HUES6 (cell line): ENCODE measurements around the gene ADGRG2.
"Not testable (repeated sequence)": the region's sequence is repeated elsewhere in the genome, so short reads cannot be mapped to it uniquely, and the experiment has no call there.

Experiments used
- H3K27ac ChIP-seq: 2 replicates; pipeline ENCODE4 v1.7.0; 2013; ENCODE audit warnings: low read depth, mild to moderate bottlenecking, low read length, inconsistent platforms
- H3K27me3 ChIP-seq: 2 replicates; pipeline ENCODE4 v1.6.1; 2013; ENCODE audit warnings: low read length; ENCODE audit not compliant: control insufficient read depth, insufficient read depth
- H3K36me3 ChIP-seq: 2 replicates; pipeline ENCODE4 v1.6.1; 2013; ENCODE audit warnings: low read length; ENCODE audit not compliant: control insufficient read depth, insufficient read depth
- H3K4me1 ChIP-seq: 2 replicates; pipeline ENCODE4 v1.6.1; 2013; ENCODE audit warnings: low read length; ENCODE audit not compliant: control insufficient read depth, insufficient read depth
- H3K4me3 ChIP-seq: 2 replicates; pipeline ENCODE4 v1.5.1; 2013; ENCODE audit warnings: low read depth, low read length
- H3K9ac ChIP-seq: one replicate; pipeline ENCODE4 v1.6.1; 2013; ENCODE audit warnings: mild to moderate bottlenecking, low read length
- H3K9me3 ChIP-seq: 2 replicates; pipeline ENCODE4 v1.6.1; 2013; ENCODE audit warnings: low read depth, low read length; ENCODE audit not compliant: control insufficient read depth, insufficient read depth

ADGRG2 gene

GRCh38 chrX:19085666-19086065 is 36.6 kb downstream of the ADGRG2 start:
- Histone ChIP-seq H3K27ac (no peak overlapping the region), H3K36me3 (no peaks in the 10 kb centered on the region), H3K4me1 (no peaks in the 10 kb centered on the region), H3K27me3 (no peaks in the 10 kb centered on the region), H3K4me3 (no peak overlapping the region), H3K9ac (no peak overlapping the region), H3K9me3 (peaks cover 27% of the 10 kb centered on the region)

- Histone ChIP-seq H3K27me3 (no peaks in the 10 kb centered on the region), H3K36me3 (no peaks in the 10 kb centered on the region)
Observed at GRCh38 chrX:19075754-19076153, 46.5 kb downstream of the ADGRG2 start.

GRCh38 chrX:19072372-19072771 is 49.9 kb downstream of the ADGRG2 start:
- Histone ChIP-seq H3K36me3 (no peaks in the 10 kb centered on the region), H3K9me3 (no peaks in the 10 kb centered on the region), H3K4me3 (no peak overlapping the region), H3K4me1 (peaks cover 2% of the 10 kb centered on the region; the same call in 1 of the 2 replicates), H3K9ac (no peak overlapping the region), H3K27me3 (no peaks in the 10 kb centered on the region), H3K27ac (no peak overlapping the region)

More at GRCh38 chrX:19075754-19076153, 46.5 kb downstream of the ADGRG2 start:
- H3K4me1 ChIP-seq, result no peaks in the 10 kb centered on the region
- no peak overlapping the region for H3K4me3 ChIP-seq
- H3K27ac ChIP-seq, result no peak overlapping the region
- H3K9me3 ChIP-seq, result no peaks in the 10 kb centered on the region
- H3K9ac ChIP-seq, result no peak overlapping the region

- H3K9me3 ChIP-seq, result no peaks in the 10 kb centered on the region
- no peak overlapping the region for H3K4me3 ChIP-seq
- no peak overlapping the region for H3K27ac ChIP-seq
- H3K4me1 ChIP-seq, result peaks cover 2% of the 10 kb centered on the region; the same call in 1 of the 2 replicates
- no peak overlapping the region for H3K9ac ChIP-seq
- H3K27me3 ChIP-seq, result no peaks in the 10 kb centered on the region
- H3K36me3 ChIP-seq, result no peaks in the 10 kb centered on the region
Observed at GRCh38 chrX:19070555-19070994, 51.7 kb downstream of the ADGRG2 start.

- H3K4me3 ChIP-seq, H3K9ac ChIP-seq, H3K9me3 ChIP-seq, H3K36me3 ChIP-seq, H3K4me1 ChIP-seq, H3K27ac ChIP-seq, H3K27me3 ChIP-seq: not testable (repeated sequence)
Observed at GRCh38 chrX:19066987-19067386, 55.3 kb downstream of the ADGRG2 start.

- Histone ChIP-seq H3K9ac (no peak overlapping the region), H3K27me3 (no peaks in the 10 kb centered on the region), H3K36me3 (no peaks in the 10 kb centered on the region), H3K4me3 (no peak overlapping the region), H3K4me1 (peaks cover 2% of the 10 kb centered on the region; the same call in 1 of the 2 replicates), H3K27ac (no peak overlapping the region), H3K9me3 (no peaks in the 10 kb centered on the region; the same call in 1 of the 2 replicates)
Observed at GRCh38 chrX:19065535-19065934, 56.7 kb downstream of the ADGRG2 start.

- Histone ChIP-seq H3K36me3 (no peaks in the 10 kb centered on the region), H3K27me3 (no peaks in the 10 kb centered on the region), H3K9ac (no peak overlapping the region), H3K27ac (no peak overlapping the region), H3K4me3 (no peak overlapping the region), H3K9me3 (no peaks in the 10 kb centered on the region; the same call in 1 of the 2 replicates), H3K4me1 (peaks cover 2% of the 10 kb centered on the region; the same call in 1 of the 2 replicates)
Observed at GRCh38 chrX:19064175-19064574, 58.1 kb downstream of the ADGRG2 start.

- Histone ChIP-seq H3K36me3 (no peaks in the 10 kb centered on the region), H3K27me3 (no peaks in the 10 kb centered on the region), H3K27ac (no peak overlapping the region), H3K4me3 (no peak overlapping the region), H3K4me1 (peaks cover 2% of the 10 kb centered on the region; the same call in 1 of the 2 replicates), H3K9me3 (no peaks in the 10 kb centered on the region; the same call in 1 of the 2 replicates), H3K9ac (no peak overlapping the region)
Observed at GRCh38 chrX:19063030-19063429, 59.2 kb downstream of the ADGRG2 start.

GRCh38 chrX:19059067-19059466 is 63.2 kb downstream of the ADGRG2 start:
- Histone ChIP-seq H3K27ac (no peak overlapping the region), H3K36me3 (no peaks in the 10 kb centered on the region), H3K27me3 (no peaks in the 10 kb centered on the region), H3K4me3 (no peak overlapping the region), H3K4me1 (no peaks in the 10 kb centered on the region), H3K9me3 (no peaks in the 10 kb centered on the region; the same call in 1 of the 2 replicates), H3K9ac (no peak overlapping the region)

GRCh38 chrX:19057856-19058255 is 64.4 kb downstream of the ADGRG2 start:
- H3K9ac ChIP-seq, result no peak overlapping the region
- H3K27me3 ChIP-seq, result no peaks in the 10 kb centered on the region
- H3K36me3 ChIP-seq, result no peaks in the 10 kb centered on the region
- no peaks in the 10 kb centered on the region for H3K9me3 ChIP-seq
- no peaks in the 10 kb centered on the region for H3K4me1 ChIP-seq
- H3K27ac ChIP-seq, result no peak overlapping the region
- no peak overlapping the region for H3K4me3 ChIP-seq

GRCh38 chrX:19049110-19049509 is 73.2 kb downstream of the ADGRG2 start:
- Histone ChIP-seq H3K36me3 (no peaks in the 10 kb centered on the region), H3K4me1 (no peaks in the 10 kb centered on the region), H3K9me3 (no peaks in the 10 kb centered on the region), H3K27me3 (no peaks in the 10 kb centered on the region), H3K4me3 (no peak overlapping the region), H3K9ac (no peak overlapping the region), H3K27ac (no peak overlapping the region)
